ENCODE measurements around the gene HAPLN1.
"Not testable (repeated sequence)": the region's sequence is repeated elsewhere in the genome, so short reads cannot be mapped to it uniquely, and the experiment has no call there.

Gene HAPLN1

DNA sequence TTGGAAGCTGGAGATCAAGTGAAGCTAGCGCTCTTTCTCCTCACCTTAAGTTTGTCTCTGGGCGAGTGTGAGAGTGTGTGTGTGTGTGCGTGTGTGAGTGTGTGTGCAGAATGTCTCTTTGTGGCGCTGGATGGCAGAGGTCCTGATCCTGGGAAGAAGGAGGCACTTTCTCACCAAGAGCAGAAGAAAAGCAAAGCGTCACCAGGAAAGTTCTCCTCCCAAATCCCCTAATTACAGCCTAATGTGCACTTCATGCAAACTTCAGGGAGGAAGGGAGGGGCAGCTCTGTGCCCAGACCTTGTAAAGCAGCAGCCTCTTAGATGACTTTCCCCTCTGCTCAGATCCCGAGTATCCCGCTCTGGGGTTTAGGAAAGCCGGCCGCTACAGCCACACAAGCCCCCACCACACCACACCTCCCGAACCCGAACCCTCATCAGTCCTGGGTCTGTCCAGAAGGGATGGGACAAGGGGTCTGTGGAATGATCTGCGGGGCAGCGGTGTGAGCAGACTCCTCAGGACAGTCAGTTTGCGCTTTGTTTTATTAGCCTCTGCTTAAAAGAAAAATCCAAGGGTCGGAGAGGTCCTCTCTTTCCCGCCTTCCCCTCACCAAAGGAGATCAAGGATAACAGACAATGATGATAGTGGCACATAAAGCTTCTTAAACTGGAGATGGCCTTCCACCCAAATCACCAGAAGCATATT is at the start of gene HAPLN1:
Gene HAPLN1, minus strand, starts transcription at position 20 of the 702 bp plus-strand sequence. CDS start 47,332 bp downstream, outside the sequence.
- no peak for DNase-seq (ENCODE audit: low spot score)

DNA sequence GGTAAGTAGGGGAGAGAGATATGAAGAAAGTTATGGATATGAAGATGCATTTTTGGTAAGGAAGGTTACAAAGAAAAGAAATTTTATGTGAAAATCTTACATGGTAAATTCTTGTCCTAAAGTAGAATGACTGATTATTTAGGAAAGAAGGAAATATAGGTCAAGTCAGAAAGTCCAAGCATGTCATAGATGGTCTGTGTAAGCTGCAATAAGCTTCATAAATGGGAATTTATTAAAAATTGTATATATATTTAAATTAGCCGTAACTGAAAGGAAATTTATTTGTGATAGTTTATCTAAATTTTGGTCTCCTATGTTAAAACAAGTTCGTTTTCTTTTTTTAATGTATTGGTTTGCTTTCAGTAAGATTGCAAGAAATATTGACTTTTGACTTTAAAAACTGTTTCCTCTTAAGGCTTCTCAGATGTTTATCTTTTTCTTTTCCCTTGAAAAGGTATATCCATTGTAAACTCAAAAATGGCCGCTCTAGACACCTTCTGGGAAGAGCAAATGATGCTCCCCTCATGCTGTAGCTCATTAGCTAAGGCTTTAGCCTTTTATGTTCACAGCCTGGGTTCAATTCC is 46.8 kb upstream of the HAPLN1 start:
- DNase-seq (ENCODE audit: low spot score): no peak

DNA sequence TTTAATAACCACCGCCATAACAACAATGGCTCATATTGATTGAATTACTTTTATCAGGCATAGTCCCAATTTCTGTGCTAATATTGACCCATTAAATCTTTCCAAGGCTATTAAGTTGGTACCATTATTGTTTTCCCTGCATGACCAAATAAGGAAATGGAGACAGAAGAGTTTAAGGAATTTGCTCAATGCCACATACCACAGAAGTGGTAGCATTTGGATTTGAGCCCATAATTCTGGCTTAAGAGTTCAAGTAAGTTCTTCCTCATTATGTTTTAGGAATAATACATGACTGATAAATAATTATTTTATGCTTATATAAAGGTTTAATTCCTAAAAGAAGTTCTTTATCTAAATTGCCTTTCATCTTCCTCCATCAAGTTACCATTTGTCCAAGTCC is 43.4 kb upstream of the HAPLN1 start:
- DNase-seq (ENCODE audit: low spot score): no peak

DNA sequence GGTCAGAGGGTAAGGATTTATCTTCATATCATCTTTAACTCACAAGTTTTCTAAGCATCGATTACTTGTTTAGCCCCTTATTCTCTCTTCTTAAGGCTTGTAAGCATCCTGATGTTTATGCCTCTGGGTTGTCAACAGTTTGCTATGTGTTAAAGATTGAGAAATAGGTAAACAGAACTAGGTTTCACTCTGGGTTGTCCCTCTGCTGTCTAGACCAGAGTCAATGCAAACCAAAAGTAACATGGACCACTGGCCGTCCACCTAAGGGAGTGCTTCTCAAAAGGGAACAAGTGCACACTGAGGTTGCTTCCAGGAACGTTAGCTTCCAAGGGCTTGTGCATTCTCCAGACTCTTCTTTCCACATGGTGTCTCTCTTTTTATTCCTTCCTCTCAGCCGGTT is 39.9 kb upstream of the HAPLN1 start:
- no peak for DNase-seq (ENCODE audit: low spot score)

DNA sequence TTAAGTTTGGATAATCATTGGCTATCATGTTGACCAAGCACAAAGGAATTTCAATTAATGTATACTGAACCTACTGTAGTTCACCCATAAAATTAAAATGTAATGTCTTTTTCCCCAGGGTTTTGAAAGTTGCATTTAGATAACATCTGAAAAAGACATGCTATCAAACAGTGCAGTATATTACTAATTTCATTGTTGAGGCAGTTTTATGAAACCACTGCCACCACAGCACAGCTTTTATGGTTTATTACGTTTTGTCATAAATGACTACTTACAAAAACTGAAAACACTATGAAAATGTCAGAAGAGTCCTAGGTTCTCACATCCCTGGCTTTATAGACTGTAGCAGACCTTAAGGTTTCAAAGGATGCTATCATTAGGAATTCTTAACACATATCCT is 32.0 kb upstream of the HAPLN1 start:
- no peak for DNase-seq (ENCODE audit: low spot score)

DNA sequence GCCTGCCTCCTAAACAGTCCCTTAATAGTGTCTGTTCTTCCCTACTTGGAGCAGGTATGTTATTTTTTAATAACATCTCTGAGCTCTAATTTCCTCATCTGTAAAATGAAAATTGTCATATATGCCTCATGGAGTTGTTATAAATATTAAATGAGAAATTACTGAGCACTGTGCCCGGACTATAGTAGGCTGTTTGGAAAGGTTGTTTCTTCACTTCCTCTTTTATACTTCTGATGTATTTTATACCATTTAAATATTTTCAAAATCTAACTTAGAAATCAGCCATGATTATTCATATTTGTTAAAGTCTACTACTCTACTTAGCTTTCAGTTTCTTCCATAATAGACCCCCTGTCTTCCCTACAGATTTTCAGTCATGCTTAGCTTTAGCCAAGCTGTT is 30.5 kb upstream of the HAPLN1 start:
- no peak for DNase-seq (ENCODE audit: low spot score)

DNA sequence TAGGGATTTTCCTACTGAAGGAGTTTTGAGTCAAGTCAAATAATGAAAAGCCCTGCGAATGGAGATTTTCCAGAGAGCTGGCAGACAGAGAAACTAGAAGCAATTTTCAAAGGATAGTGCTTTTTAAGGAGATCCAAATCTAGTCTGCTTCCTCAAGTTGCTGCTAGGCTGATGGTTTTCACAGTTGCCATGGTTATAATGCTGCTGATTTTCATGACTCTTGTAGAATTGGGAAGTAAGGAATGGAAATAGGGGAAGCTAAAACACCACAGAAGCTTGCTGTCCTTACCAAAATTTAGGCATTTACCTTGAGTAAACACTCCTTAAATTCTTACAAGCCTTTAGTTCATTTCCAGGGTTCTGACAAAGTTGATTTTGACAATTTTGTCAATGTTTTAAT is 30.1 kb upstream of the HAPLN1 start:
- no peak for DNase-seq (ENCODE audit: low spot score)

DNA sequence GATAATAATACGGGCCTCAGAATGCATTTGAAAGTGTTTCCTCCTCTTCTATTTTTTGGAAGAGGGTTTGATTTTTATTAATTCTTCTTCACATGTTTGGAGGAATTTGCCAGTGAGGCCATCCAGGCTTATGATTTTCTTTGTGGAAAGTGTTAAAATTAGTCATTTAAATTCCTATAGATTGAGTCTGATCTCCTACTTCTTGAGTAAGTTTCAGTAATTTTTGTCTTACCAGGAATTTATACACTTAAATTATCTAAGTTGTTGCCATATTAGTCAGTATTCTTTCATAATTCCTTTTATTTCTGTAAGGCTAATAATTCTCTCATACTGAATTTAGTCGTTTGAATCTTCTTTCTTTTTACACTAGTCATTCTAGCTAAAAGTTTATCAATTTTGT is 25.2 kb upstream of the HAPLN1 start:
- DNase-seq (ENCODE audit: low spot score): no peak

DNA sequence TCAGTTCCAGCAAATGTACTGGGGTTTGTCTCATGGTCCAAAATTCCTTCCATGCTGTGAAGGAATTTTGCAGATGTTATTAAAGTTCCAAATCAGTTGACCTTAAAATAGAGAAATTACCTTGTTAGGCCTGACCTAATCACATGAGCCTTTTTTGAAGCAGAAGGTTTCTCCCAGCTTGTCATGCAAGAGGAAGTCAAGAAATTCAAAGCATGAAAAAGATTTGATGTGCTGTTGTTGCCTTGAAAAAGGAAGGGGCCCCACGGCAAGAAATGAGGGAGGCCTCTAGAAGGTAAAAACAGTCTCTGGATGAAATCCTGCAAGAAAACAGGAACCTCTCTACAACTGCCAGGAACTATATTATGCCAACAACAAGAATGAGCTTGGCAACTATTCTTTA is 24.2 kb upstream of the HAPLN1 start:
- DNase-seq (ENCODE audit: low spot score): no peak

DNA sequence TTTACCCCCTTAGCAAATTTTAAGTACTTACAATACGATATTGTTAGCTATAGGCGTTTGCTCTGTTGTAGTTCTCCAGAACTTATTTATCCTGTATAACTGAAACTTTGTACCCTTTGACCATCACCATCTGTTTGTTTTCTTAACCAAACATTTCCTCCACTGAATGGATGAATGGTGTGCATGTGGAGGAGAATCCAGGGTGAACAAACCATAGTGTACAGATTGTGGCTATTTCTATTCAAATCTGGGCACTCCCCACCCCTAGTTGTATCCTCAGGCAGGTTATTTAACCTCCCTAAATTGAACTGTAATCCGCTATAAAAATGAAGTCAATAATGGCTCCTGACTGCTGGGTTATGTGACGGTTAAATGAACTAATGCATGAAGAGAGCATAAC is 21.4 kb upstream of the HAPLN1 start:
- no peak for DNase-seq (ENCODE audit: low spot score)

DNA sequence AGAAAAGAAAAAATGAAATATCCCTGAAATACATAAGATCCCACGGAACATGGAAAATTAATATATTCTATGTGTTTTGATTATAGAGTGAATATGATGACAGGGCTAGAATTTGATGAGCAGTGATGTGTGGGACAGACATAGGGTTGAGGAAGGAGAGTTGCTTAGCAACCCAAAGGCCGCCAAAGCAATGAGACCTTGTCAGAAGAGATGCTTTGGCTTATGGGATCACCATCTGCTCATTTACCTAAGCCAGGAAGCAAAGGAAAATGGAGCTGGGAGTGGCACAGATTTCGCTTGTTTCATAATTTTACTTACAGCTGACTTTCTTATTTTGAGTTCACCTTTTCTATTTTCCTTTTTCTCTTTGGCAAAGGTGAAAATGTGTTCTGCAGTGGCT is 20.9 kb upstream of the HAPLN1 start:
- DNase-seq (ENCODE audit: low spot score): no peak

DNA sequence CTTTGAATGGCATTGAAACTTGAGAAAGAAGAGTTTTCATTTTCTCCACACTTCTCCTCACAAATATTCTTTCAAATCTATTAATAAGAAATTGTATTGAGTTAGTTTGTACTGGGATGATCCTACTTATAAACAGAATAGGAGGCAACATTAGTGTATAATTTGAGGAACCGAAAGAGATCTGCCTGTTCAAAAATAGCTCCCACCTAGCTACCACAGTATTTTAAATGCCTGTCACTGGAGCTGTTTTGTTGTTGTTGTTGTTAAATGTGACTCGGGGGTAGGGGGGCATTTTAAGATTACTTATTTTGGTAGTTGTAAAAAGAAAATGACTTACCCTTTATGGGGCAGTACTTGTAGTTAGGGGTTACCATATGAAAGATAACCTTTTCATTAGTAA is 20.1 kb upstream of the HAPLN1 start:
- DNase-seq (ENCODE audit: low spot score): no peak

DNA sequence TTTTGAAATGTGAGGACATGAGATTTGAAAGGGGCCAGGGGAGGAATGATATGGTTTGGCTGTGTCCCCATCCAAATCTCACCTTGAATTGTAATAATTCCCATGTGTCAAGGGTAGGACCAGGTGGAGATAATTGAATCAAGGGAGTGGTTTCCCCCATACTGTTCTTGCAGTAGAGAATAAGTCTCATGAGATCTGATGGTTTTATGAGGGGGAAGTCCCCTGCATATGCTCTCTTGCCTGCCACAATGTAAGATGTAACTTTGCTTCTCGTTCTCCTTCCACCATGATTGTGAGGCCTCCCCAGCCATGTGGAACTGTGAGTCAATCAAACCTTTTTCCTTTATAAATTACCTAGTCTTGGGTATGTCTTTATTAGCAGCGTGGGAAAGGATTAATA is 15.5 kb upstream of the HAPLN1 start:
- not testable (repeated sequence) for DNase-seq (ENCODE audit: low spot score)

DNA sequence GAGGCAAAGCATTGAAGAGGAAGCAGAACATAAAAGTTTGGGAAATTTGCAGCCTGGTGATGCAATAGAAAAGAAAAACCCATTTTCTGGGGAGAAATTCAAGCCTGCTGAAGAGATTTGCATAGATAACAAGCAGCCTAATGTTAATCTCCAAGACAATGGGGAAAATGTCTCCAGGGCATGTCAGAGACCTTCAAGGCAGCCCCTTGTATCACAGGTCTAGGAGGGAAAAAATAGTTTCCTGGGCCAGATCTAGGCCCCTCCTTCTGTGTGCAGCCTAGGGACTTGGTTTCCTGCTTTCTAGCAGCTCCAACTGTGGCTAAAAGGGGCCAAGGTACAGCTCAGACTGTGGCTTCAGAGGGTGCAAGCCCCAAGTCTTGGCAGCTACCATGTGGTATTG is 14.4 kb upstream of the HAPLN1 start:
- DNase-seq (ENCODE audit: low spot score): not testable (repeated sequence)

DNA sequence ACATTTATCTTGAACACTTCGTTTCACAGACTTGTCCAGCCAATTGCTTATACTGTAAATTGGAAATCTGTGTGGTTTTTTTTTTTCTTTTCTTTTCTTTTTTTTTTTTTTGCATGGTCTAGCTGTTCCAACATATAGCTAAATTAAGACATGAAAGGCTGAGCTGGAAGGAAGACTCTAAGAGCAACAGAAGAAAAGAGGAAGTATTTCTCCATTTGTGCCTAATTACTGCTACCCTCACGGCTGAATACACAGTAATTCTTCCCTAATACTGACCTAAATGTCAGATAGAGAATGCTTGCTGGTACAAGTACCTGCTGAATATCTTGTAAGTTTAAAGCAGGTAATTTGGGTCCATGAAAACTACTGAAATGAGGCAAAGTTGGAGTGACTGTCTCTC is 11.0 kb upstream of the HAPLN1 start:
- no peak for DNase-seq (ENCODE audit: low spot score)

DNA sequence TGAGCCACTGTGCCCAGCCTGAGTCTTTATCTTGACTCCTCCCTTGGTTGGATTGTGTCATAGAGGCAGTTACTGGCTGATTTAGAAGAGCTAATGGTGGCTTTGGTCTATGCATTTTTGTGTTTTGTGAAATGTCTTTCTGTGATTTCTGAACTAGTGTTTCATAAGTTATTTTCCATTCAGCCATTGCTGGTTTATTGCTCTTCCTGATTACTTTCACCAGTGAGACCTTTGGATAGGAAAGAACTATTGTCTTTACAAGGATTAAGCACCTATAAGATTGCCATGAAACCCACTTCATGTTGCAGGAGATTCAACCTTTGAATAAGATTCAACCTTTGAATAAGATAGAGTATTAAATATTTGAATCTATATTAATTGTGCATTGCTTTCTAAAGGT is 8.7 kb upstream of the HAPLN1 start:
- no peak for DNase-seq (ENCODE audit: low spot score)

DNA sequence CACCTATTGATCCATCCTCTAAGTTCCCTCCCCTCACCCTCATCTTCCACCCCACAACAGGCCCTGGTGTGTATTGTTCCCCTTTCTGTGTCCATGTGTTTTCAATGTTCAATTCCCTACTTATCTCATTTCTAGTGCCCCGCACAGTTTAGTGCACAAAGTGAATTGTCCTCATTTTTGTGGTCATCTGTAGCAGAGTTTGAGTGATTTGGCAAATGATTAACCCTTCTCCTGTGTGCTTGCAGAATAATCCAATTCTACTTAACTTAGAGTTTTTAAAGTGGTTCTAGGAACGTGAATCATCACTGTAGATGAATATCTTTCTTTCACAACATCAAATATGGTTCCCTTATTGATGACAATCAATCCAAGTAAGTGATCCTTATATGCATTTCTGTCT is 6.3 kb upstream of the HAPLN1 start:
- no peak for DNase-seq (ENCODE audit: low spot score)

DNA sequence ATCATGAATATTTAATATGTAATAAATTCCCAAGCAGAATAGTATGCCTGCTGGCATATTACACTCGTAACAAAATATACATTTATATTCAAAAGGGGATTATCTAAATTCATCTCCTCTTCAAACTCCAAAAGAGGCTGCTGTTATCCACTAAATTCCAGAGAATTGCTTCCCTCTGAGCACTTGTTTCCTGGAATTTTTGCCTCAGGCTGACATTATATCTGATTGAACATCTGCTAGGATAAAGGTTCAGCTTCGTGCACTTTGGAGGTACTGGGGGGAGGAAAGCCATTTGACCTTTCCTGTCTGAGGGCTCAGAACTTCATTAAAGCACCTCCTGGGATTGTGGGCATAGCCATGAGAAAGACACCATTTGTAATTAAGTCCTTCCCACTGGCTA is 4.3 kb upstream of the HAPLN1 start:
- DNase-seq (ENCODE audit: low spot score): no peak

DNA sequence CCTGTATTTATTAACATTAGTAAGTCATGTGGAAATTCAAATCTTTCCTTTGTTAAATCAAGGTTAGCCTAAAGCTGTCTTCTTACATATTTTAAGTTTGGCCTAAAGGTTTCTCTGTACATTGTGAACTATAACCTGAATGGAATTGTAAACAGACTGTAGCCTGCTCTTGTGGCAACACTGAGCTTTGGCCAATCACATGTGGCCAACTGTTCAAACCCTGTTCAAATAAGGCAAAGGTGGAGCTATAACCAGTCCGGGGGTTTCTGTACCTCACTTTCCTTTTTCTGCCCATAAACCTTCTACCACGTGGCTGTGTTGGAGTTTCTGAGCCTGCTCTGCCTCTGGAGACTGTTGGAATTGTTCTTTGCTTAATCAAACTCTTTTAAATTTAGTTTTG is 3.3 kb upstream of the HAPLN1 start:
- DNase-seq (ENCODE audit: low spot score): no peak

DNA sequence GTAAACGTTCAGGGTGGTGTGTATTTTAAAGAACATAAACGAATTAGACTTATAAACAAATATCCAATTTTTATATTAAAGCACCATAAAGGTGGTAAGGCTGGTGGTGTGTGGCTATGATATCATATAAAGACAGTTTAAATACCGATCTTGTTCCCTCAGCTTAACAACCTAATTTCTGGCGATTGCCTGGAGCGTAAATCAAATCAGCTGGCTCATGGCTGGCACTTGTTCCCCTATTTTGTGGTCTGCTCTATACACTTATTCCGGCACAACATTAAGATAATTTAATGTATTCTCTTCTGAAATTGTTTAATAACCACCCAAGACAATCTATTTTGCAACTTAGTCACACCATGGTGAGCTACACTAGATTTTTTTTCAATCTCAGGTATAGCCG is 2.4 kb upstream of the HAPLN1 start:
- no peak for DNase-seq (ENCODE audit: low spot score)

DNA sequence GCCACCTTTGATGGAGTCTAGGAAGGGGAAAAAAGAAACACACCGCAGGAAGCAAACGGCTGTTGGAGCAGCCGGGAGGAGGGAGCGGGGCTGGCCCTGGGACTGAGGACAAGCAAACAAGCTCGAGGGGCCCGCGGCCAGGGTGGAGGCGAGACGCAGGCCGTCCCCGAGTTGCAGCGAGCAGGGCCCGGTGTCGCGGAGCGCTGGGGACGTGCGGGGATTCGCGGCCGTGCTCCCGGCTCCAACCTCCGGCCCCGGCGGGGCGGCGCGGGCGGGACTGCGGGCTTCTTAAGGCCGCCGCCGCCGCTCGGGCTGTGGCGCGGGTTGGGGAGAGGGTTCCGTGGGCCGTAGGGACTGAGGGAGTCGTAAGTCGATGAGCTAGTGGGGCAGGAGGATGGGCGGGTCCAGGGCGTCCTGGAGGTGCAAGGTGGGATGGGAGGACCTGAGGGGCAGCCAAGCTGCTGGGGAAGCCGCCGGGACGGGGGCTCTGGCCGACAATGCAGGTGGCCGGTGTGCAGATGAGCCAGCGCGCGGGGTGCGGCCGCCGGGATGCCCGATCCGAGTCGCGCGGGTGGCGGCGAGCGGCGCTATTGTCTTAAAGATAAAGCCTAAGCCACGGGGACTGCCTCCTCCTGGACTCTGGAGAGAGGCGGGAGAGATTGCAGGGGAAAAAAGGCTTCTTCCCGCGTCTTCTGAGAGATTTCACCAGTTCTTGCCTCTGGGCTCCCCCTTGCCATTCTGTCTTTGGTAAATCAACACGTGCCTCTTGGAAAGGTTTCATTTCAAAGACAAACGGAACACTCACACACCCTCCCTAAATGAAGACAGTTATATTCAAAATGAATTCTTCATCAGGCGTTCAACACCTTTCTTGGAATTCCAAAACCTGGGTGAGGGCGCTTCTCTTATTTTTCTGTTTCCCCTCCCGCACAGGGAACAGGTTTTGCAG is 1.6 kb upstream of the HAPLN1 start:
- peak; percentile 75 for DNase-seq (ENCODE audit: low spot score)

DNA sequence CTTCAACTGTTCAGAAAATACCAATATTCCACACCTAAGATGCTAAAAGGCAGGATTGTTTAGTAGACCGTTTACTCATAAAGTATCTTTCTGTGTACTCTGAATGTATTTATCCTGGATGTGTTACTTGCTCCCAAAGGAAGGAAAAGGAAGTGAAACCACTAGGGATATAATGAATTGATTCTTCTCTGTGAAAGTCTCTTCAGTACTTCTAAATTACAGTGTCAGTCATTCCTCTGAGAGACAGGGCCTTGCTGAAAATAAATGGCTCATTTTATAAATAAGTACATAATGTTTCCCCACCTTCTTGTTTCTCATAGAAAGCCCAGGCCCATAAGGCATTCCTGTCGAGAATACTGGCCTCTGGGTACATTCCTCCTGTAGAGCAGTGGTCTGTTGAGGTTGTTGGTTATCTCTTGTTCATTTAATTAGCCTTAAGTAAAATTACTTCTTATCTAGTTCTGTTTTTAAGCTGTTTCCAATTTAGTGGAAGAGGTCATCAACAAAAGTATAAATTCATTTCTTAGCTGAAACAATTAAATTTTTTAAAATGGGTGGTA is 1.6 kb downstream of the HAPLN1 start:
- DNase-seq (ENCODE audit: low spot score): no peak

Measured in left forelimb (tissue), 1 donor.